Adrenal gland (tissue), 5 donors: ENCODE results near the gene ERC2.

Experiments
- CTCF ChIP-seq, 6 experiments: fragments of 450-650 bp in 4 of 6; fragments of 200-600 bp in 2 of 6; sonication (generic) in 1 of 6; IDR thresholded peaks; 1 replicate in 5 of 6; 2 replicates in 1 of 6; pipeline versions ENCODE4 v1.5.1 to v1.8.0; 2016 to 2021; ENCODE audit warnings: antibody characterized with exemption in 6 of 6, mild to moderate bottlenecking in 2 of 6, moderate library complexity in 1 of 6
- POLR2A ChIP-seq, 2 donors: fragments of 450-650 bp; IDR thresholded peaks; one replicate each; pipeline ENCODE4 v1.6.1; 2017; ENCODE audit warnings: antibody characterized with exemption in 2 of 2, mild to moderate bottlenecking in 2 of 2, moderate library complexity in 1 of 2
- donor health status: DM: no; HTN: no; CAD: no.

- TF ChIP-seq POLR2A (IDR thresholded peaks at IDR 0.05), result no peak
- TF ChIP-seq CTCF (IDR thresholded peaks at IDR 0.05), result no peak
Observed at GRCh38 chr3:55501905-55502304, 966.4 kb downstream of the ERC2 start.
